ENCODE results near the gene DUSP3. TPM values are rescaled to one million over a fixed set of nuclear protein-coding genes. Genes with fewer than 3 reads are reported as not detected.

DUSP3 gene
- total RNA-seq, 1 donor: 37.5 TPM

DNA sequence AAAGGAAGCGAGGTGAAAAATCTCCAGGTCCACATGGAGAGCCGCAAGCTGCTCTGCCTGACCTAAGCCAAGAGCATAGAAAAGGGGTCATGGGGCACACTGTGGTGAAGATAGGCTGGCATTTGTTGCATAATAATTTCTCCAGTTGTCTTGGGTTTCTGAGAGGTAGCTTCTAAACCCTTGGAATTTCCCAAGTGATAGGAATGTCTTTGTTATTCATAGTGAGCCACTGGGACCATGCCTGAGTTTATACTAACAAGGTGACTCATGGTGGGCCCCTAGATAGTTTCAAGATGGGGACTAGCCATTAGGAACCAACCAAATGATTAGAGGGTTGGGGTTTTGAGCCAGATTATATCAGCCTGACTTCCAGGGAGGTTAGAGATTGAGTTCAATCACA, 45.8 kb downstream of the DUSP3 start:
- no peak for TF ChIP-seq CTCF (IDR thresholded peaks at IDR 0.05; ENCODE audit: insufficient read depth, low read length)
- no peak overlapping the region for H3K4me3 ChIP-seq (ENCODE audit: low read depth, low read length)
- DNase-seq (ENCODE audit: low read depth): peak; percentile 94

DNA sequence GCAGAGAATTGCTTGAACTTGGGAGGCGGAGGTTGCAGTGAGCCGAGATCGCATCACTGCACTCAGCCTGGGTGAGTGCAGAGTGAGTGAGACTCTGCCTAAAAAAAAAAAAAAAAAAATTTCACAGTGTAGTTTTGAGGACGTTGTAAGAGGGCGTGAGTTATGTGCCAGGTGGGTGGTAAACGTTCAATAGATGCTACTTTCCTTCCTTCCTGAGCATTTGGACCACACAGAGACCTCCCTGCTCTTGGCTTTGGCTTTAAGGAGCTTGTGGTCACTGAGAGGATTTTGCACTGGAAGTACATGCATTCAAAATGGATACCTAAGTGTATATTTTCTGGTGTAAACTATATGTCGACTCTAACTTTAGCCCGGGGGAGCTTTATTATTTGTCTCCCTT, 50.7 kb downstream of the DUSP3 start:
- no peak overlapping the region for H3K4me3 ChIP-seq (ENCODE audit: low read depth, low read length)
- no peak for DNase-seq (ENCODE audit: low read depth)
- TF ChIP-seq CTCF (IDR thresholded peaks at IDR 0.05; ENCODE audit: insufficient read depth, low read length): no peak

DNA sequence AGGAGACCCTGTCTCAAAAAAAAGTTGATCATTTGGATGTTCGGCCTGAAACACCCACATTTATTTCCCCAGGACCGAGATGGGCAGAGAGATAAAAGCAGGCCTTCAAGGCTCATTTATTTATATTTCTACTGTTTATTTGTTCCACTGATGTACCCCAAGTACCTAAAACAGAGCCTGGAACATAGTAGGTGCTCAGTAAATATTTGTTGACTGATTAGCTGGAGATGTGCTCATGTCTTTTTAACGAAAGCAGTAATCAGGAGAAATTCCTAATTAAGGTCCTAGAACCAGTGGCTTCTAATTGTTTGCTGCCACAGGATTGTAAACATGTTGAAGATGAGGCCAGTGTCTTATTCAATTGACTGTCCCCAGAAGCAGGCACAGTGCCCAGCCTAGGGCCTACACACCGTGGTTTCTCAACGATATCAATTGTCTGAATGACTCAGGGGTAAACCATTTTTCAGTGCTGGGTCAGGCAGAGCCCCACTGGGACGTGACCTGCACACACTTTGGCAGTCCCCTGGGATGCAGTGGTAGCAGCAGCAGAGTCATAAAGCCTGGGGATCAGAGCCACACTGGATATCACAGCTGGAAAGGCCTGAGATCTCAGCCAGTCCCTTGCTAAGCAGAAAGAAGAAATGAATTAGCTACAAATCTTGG, 54.9 kb downstream of the DUSP3 start:
- TF ChIP-seq CTCF (IDR thresholded peaks at IDR 0.05; ENCODE audit: insufficient read depth, low read length): no peak
- peak; percentile 66 for DNase-seq (ENCODE audit: low read depth)
- no peak overlapping the region for H3K4me3 ChIP-seq (ENCODE audit: low read depth, low read length)

GRCh38 chr17:43722870-43723665, 55.7 kb downstream of the DUSP3 start:
- no peak for TF ChIP-seq CTCF (IDR thresholded peaks at IDR 0.05; ENCODE audit: insufficient read depth, low read length)
- no peak for DNase-seq (ENCODE audit: low read depth)
- H3K4me3 ChIP-seq (ENCODE audit: low read depth, low read length): no peak overlapping the region

DNA sequence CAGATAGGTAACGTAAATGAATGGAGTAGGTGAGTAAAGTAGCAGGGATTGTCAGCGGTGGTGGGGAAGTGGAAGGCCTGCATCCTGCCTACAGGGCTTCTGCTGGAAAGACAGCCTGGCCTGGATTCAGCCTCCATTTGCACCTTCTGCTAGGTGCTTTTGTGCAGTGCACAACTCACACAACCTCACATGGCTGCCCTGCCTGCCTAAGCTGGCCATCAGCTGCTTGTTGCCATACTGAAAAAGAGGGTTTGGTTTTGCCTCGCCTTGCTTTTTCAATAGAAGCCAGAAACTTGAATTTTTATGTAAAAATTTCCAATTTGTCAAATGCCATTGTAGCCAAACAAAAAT, 56.5 kb downstream of the DUSP3 start:
- DNase-seq (ENCODE audit: low read depth): no peak
- TF ChIP-seq CTCF (IDR thresholded peaks at IDR 0.05; ENCODE audit: insufficient read depth, low read length): no peak
- no peak overlapping the region for H3K4me3 ChIP-seq (ENCODE audit: low read depth, low read length)

DNA sequence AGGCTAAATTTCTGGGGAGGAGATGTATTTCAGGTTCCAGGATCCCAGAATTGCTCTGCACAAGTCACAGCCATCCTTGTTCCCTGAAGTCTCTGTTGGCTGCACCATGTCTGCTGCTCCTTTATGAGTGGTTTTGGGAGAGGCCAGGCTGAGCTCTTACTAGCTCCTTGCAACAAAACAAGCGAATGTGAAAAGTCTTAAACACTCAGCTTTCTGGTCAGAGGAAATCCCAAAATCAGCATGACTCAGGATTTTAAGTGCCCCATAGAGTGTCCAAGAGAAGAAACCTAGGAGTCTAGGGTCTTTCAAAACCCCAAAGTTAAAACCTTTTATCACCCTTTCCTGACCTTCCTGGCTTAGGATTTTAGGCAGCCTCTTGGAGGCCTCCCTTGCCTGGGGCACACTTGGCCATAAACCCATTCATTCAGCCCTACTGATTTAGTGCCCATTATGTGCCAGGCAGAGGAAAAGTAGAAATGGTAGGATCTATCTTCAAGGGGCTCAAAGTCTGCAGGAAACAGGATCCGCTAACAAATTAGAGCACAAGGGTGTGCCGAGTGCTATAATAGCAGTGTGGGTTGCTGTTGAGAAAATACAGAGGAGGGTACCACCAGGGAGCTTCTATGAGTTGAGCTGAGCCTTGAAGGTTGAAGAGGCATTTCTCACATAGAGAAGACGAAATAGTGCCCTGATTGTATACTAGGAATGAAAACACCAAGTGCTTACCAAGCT, 57.1 kb downstream of the DUSP3 start:
- no peak overlapping the region for H3K4me3 ChIP-seq (ENCODE audit: low read depth, low read length)
- DNase-seq (ENCODE audit: low read depth): peak; percentile 79
- TF ChIP-seq CTCF (IDR thresholded peaks at IDR 0.05; ENCODE audit: insufficient read depth, low read length): no peak
